GM21619 (cell line): ENCODE results near the gene GBP6.
"Not testable (repeated sequence)": the region's sequence is repeated elsewhere in the genome, so short reads cannot be mapped to it uniquely, and the experiment has no call there.

ENCODE experiments used
- ATAC-seq: cut with Tn5 transposase; IDR thresholded peaks from one replicate; pipeline ENCODE4 v1.9.1; 2021; ENCODE audit not compliant: unreplicated experiment

The GBP6 gene

DNA sequence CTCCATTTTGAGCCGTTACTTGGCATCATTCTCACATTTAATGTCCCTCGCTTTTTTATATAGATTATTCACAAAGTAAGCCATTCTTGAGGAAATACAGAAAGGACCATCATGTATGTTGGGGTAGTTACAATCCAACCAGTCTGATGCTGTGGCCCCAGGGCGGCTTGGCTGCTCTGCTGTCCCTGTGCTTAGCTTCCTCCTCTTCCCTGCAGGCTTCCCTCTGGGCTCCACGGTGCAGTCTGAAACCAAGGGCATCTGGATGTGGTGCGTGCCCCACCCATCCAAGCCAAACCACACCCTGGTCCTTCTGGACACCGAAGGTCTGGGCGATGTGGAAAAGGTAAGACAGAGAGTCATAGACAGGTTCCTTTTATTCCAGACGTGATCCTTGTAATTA lies 5.5 kb downstream of the GBP6 start:
- ATAC-seq, result no peak

DNA sequence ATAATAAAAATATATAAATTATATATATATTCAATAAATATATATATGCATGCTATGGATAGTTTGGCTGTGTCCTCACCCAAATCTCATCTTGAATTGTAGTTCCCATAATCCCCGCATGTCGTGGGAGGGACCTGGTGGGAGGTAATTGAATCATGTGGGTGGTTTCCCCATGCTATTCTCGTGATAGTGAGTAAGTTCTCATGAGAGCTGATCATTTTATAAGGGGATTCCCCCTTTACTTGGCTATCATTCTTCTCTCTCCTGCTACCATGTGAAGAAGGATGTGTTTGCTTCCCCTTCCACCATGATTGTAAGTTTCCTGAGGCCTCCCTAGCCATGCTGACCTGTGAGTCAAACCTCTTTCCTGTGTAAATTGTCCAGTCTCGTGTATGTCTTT lies 10.0 kb downstream of the GBP6 start:
- not testable (repeated sequence) for ATAC-seq

DNA sequence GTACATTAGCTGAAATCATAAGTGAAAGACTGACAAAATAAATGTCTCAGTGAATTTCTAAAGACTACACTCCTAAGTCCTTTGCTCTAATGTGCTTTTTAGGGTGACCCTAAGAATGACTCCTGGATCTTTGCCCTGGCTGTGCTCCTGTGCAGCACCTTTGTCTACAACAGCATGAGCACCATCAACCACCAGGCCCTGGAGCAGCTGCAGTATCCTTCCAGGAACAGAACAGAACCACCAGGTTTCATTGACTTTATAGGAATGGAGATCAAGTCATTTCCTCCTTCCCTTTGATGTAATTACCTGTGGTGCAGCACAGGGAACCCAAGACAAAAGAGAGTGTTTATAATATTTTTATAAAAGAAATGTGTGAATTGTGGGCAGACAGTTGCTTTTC lies 14.1 kb downstream of the GBP6 start:
- ATAC-seq, result no peak

DNA sequence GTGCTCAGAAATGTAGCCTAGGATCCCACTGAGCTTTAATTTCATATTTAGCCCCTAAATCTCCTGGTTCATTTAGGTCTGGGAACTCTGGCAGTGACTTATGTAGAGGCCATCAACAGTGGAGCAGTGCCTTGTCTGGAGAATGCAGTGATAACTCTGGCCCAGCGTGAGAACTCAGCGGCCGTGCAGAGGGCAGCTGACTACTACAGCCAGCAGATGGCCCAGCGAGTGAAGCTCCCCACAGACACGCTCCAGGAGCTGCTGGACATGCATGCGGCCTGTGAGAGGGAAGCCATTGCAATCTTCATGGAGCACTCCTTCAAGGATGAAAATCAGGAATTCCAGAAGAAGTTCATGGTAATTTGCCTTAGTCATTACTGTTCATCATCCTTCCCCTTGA lies 17.8 kb downstream of the GBP6 start:
- ATAC-seq, result no peak

DNA sequence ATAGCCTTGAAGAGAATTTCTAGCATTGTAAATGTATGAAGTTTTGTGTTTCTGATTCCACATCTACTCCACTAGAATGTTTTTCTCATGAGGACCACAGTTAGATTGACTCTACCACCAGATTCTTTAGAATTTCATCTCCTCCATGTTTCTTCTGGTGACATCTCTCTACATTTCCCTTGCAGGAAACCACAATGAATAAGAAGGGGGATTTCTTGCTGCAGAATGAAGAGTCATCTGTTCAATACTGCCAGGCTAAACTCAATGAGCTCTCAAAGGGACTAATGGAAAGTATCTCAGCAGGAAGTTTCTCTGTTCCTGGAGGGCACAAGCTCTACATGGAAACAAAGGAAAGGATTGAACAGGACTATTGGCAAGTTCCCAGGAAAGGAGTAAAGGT lies 18.6 kb downstream of the GBP6 start:
- ATAC-seq, result no peak

DNA sequence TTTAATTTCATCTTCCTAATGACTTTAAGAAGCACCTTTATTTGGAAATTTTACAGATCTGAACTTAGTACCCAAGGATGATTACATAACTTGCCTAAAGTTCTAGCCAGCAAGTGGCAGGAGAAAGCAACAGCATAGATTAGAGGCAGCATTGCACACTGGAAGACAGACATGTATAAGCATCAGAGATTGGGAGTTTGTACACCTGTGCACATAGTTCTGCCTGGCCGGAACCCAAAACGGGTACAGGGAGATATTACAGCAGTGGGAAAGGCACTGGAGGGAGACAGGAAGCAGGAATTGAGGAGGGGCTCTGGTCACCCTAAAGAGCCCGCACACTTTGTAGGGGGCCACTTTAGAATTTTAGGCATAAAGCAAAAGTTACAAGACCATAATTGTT lies 19.3 kb downstream of the GBP6 start:
- no peak for ATAC-seq

DNA sequence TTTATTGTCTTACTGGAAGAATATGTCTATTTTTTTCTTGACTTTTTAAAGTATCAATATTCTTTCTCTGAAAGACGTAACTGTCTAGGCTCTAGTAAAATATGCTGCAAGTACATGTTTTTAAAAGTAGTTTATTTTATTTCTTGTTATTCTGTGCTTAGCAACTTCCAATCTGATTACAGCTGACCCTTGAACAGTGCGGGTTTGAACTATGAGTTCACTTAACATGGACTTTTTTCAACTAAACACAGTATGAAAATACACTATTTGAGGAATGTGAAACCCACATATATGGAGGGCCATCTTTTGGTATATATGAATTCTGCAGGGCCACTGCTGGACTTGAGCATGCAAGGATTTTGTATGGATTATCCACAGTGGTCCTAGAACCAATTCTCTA lies 26.8 kb downstream of the GBP6 start:
- no peak for ATAC-seq

DNA sequence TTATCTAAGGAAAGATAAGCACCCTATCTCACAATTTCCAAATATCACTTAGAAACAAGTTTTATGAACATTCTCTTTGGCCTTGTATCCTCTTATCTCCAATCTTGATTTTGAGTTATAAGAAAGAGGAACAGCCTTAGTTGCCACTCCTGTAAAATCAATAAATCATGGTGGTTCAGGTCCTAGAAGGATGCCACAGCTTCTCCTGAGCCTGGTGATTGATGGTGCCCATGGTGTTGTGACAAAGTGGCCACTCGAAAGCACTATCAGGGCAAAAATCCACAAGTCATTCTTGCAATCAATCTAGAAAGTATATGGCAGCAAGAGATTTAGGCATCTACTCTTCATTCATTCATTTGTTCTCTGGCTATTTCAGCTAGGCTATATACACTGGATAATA lies 27.8 kb downstream of the GBP6 start:
- ATAC-seq, result no peak

DNA sequence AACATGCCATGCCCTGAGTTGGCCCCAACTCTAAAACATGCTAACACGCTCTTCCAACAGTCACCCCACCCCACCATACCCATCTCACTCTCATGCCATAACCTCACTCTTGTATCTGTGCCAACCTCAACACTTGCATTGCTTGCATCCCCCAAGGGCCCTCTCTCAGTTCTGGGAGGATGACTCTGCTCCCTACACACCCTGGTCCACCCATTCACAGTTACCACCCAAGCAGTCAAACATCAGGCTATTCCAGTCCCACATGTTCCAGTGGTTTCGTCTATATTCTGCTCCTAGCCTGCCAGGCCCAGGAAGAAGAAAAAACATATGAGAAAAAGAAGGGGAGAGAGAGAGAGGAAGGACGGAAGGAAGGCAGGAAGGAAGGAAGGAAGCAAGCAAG lies 31.0 kb downstream of the GBP6 start:
- ATAC-seq, result no peak

DNA sequence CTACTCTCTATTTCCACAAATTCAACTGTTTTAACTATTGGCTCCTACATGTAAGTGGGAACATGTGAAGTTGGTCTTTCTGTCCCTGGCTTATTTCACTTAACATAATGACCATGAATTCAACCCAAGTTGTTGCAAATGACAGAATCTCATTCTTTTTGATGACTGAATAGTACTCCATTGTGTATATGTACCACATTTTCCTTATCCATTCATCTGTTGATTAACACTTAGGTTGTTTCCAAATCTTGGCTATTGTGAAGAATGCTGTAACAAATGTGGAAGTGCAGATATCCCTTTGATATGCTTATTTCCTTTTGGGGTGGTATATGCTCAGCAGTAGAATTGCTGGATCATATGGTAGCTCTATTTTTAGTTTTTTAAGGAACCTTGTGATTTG lies 33.0 kb downstream of the GBP6 start:
- ATAC-seq, result no peak

DNA sequence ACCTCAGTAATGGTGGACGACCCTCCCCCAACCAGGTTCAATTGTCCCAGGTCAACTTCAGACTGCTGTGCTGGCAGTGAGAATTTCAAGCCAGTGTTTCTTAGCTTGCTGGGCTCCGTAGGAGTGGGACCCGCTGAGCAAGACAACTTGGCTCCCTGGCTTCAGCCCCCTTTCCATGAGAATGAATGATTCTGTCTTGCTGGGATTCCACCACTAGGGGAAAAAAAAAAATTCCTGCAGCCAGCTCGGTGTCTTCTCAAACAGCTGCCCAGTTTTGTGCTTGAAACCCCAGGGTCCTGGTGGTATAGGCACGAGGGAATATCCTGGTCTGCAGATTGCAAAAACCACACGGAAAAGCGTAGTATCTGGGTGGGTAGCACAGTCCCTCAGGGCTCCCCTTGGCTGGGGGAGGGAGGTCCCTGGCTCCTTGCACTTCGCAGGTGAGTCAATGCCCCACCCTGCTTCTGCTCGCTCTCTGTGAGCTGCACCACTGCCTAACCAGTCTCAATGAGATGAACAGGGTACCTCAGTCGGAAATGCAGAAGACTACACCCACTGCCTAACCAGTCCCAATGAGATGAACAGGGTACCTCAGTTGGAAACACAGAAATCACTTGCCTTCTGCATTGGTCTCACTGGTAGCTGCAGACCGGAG lies 41.5 kb downstream of the GBP6 start:
- ATAC-seq, result no peak

DNA sequence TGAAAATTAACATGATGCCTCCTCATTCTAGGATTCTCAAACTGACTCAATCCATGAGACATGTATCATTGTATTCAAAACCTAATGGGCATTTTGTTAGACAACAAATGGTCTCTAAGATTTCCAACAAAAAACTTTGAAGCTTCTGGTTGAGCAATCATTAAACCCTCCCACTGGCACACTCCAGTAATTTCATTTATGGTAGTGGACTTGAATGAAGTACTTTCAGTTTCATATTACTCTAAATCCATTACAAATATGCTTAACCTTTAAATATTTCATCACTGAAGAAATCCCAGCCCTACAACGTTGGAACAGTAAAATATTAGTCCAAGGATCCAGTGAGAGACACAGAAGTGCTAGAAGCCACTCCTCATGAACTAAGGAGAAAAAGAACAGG lies 43.5 kb downstream of the GBP6 start:
- no peak for ATAC-seq

DNA sequence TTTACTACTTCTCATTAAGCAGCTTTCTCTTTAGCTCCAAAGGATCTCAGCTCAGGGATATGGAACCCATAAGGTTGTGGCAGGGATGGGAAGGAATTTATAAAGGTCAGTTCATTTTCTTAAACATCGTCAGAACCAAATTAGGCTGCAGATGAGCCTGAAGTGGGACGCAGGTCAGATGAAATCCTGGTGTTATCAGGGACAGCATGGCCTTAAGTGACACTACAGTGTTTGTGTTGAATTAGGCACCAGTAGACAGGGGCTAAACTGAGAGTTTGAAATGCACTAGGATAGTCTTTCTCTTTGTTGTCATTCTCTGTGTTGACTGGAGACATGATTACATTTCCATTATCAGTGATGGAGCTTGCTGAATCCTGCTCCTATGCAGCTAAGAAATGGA lies 43.9 kb downstream of the GBP6 start:
- ATAC-seq, result not testable (repeated sequence)

DNA sequence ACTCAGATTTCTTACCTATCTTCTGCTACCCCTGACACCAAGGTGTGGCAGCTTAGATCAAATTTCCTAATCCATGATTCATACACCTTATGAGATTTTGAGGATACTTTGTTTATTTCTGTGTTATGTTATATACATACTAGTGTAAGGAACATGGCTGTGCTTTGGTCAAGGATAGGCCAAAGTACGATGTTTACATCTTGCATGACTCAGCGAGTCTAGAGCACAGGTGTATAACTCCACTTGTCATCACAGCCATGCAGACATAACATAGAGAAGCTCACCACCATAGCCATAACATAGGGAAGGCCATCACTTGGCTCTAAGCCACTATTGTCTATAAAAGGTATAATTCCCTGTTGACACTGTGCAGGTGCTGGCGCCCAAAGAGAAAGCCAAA lies 61.2 kb downstream of the GBP6 start:
- ATAC-seq, result no peak

DNA sequence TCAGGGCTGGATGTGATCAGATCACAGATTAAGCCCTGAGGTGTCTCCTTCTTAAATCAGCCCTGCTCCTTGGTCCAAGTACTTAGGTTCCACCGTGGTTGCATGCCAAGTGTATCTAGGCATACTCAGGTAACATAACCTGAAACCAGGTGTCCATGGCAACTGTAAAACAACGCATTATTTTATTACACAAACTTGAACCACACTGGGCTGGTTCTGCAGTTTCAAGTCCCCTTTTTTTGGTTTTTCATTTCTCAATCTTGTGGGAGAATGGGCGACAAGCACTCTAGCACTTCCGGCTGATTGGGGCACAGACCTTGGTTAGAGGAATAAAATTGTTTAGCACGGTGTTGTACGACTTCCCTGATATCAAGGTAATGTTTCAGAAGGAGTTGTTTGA lies 65.2 kb downstream of the GBP6 start:
- ATAC-seq, result no peak

DNA sequence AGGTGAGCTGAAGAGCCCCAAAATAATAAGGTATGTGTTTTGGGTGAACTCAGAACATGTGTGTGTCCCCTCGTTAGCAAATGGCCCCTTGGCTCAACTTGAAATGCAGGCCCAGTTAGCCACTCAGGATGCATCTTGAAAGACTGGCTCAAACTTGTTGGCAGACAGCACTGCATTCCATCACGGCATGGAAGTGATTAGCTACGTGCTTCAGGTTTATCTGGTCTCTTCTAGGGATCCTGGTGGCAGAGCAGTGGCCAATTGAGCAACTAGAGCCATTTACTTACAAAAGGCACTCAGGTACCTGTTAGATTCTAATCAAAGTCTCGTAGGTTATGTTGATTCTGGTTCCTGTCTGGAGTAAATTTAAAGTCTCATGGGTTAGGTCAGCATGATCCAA lies 65.8 kb downstream of the GBP6 start:
- ATAC-seq, result not testable (repeated sequence)

DNA sequence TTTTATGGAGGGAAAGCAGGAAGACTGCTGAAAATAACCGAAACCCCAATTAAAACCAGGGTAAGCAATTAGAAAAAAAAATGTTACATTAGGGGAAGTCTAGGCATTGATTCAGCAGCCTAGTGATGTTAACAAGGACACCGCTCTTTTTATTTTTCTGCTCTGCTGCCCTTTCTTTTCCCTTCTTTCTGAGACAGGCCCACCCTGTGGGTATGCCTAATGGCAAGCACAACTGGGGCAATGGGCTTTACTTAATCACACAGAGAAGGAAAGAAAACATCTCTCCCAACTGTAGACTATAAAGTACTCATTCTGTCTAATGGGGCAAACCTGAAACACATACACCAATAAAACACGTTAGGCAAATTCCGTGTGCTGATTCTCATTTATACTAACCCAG lies 69.6 kb downstream of the GBP6 start:
- ATAC-seq, result no peak

DNA sequence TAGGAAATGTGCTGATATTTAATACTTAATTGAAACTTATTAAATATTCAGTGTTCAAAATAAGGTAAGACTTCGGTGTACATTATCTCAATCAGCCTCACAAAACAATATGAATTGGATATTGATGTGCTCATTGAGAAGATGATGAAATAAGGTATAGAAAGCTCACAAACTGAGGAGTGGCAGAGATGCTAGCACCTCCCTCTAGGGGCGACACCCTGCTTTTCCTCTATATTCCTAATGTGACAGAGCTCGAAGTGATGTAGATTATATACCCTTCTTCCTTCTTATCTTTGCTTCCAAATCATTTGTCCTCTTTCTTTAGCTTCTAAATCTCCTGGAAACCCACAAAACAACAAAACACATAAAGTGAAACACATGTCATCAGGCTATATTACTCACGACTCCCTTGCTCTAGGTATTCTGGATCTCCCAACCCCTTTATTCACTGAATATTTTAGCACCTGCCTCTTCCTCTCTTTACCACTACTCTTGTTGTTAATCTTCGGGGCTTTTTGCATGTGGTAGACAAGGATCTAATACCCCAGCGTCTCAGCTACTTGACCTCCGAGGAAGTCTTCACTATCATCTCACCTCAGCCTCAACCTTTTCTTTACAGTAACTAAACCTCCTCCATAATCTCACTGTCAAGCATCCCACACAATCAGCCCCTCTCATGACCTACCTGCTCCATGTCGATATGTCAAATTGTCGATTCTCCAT lies 70.4 kb downstream of the GBP6 start:
- not testable (repeated sequence) for ATAC-seq
